Omental fat pad (tissue), 4 donors: Measurements from ENCODE around the gene NHS. TPM values are rescaled to one million over a fixed set of nuclear protein-coding genes. Genes with fewer than 3 reads are reported as not detected.

Experiments used
- ATAC-seq: fragments of 150-250 bp; one replicate; pipeline ENCODE4 v1.9.1; 2016; ENCODE audit warnings: mild to moderate bottlenecking, moderate library complexity; ENCODE audit not compliant: low FRiP score
- DNase-seq: peaks from one replicate; pipeline ENCODE4 v3.0.0-alpha.2; 2019; ENCODE audit warnings: low spot score
- total RNA-seq, 4 donors: library from RNA; depleted of rRNA; stranded (reverse); fragments of >200 nt; gene quantifications; one replicate each; pipeline ENCODE4 v1.1.0, GENCODE V29; 2016
- TF ChIP-seq, protein P1 (sequence below), 3 donors: fragments of 450-650 bp; IDR thresholded peaks; one replicate each; pipeline ENCODE4 v1.5.1; 2016 to 2017; ENCODE audit warnings: antibody characterized with exemption in 3 of 3, mild to moderate bottlenecking in 3 of 3, moderate library complexity in 2 of 3

NHS gene
- total RNA-seq, 4 donors from 2014 or later = 4.0 to 9.7 (median 7.6) TPM

DNA sequence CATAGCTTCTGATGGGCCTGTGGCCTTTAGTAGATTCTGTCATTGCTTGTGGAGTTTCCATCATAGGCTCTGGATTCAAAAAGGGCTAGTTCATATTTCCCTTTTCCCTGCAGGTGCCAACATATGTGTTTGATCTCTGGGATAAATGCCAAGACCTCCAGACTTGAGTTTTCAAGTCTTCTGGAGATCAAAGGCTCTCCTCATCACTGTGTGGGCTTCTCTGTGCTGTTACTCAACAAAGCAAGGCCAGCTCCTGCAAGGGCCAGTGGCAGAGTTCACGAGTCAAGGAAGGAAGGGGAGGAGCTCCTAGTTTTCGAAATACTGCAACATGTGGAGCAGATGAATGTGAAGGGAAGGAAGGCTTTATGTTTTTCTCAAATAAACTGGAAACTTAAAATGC is 299.6 kb downstream of the NHS start:
- ATAC-seq (no peak), DNase-seq (no peak)
- TF ChIP-seq, protein P1, sequence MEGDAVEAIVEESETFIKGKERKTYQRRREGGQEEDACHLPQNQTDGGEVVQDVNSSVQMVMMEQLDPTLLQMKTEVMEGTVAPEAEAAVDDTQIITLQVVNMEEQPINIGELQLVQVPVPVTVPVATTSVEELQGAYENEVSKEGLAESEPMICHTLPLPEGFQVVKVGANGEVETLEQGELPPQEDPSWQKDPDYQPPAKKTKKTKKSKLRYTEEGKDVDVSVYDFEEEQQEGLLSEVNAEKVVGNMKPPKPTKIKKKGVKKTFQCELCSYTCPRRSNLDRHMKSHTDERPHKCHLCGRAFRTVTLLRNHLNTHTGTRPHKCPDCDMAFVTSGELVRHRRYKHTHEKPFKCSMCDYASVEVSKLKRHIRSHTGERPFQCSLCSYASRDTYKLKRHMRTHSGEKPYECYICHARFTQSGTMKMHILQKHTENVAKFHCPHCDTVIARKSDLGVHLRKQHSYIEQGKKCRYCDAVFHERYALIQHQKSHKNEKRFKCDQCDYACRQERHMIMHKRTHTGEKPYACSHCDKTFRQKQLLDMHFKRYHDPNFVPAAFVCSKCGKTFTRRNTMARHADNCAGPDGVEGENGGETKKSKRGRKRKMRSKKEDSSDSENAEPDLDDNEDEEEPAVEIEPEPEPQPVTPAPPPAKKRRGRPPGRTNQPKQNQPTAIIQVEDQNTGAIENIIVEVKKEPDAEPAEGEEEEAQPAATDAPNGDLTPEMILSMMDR (IDR thresholded peaks at IDR 0.05) = no peak

GRCh38 chrX:17679261-17679660 is 304.3 kb downstream of the NHS start:
- ATAC-seq (no peak), DNase-seq (no peak)
- TF ChIP-seq, protein P1 (IDR thresholded peaks at IDR 0.05) = no peak

DNA sequence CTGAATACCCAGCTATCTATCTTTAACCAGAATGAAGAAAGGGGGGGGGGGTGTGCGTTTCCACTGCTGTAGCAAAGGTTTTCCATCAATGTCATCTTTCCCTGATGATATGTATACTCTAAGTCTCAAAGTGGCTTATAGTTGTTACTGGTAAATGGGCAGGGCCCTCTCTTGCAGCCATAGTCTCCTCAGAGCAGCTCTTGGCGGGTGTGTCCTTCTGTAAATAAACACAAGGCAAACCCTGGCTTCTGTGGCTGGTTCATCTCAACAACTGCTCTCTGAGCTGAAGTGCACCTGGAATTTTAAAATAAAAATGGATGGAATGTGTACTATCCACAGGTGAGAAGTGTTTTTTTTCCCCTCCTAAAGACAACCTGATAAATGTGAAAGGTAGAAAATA is 304.8 kb downstream of the NHS start:
- ATAC-seq (no peak), DNase-seq (no peak)
- TF ChIP-seq, protein P1 (IDR thresholded peaks at IDR 0.05) = no peak

DNA sequence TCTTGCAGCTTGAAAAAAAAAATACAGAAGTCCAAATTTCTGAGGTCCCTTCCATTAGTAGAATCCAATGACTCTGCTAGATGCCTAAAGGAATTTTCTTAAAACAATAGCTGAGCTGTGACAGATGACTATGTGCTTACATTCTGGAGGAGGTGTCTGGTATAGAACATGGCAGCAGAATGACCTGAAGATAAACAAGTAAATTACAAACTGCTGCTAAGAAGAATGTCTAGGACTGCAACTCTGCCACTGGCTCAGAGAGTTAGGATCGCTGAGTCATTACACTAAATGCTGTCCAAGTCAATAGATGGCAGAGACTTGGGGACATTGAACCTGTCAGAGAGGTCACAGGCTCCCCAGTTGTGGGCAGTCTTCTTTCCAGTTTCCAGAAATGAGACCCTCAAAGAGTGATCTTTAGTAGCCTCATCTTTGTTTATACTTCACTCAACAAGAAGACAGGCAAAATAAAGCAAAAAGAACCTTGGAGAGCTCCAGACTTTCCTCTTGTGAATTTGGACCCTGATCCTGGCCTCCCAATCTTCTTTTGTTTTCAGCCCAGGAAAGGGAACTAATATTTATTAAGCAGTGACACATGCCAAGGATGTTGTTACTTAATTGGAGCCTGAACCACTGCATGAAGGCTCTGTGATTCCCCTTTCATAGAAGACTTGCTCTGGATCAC is 305.9 kb downstream of the NHS start:
- no peak for ATAC-seq

DNA sequence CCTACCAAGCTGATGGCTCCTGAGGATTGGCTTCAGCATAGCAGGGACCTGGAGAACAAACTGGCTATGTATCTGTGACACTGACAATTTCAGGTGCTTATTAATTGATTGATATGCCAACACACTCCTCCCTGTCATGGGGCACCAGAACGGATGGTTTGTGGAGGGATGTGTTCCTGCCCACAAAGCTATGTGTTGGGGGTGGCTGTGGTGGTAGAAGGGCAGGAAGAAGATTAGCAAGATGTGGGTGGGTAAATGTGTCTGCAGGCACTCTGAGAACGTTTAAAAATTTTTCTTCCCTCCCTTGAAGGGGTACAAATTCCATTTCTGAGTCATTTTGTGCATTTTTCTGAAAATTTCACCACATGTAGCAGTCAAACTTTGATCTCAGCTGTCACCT is 307.3 kb downstream of the NHS start:
- DNase-seq (no peak), ATAC-seq (no peak)
- TF ChIP-seq, protein P1 (IDR thresholded peaks at IDR 0.05) = no peak

More for the DNA sequence above, 305.9 kb downstream of the NHS start:
- TF ChIP-seq, protein P1 (IDR thresholded peaks at IDR 0.05) = no peak
- DNase-seq = no peak

GRCh38 chrX:17685026-17685425 is 310.0 kb downstream of the NHS start:
- DNase-seq (no peak), ATAC-seq (no peak)
- TF ChIP-seq, protein P1 (IDR thresholded peaks at IDR 0.05) = no peak

DNA sequence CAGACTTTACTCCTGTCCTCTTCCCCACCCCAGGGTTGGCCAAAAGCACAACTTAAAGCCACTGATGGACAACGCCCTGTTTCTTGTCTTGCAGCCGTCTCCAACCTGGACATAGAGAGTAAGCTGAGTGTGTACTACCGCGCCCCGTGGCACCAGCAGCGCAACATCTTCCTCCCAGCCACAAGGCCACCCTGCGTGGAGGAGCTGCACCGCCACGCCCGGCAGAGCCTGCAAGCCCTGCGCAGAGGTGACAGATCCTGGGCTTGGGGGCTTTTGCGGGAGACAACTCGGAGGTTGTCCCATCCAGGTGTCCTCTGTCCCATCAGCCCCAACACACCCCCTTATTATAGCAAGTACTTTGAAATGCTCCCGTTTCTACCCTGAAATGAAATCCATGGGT is 312.6 kb downstream of the NHS start:
- ATAC-seq (no peak), DNase-seq (no peak)
- TF ChIP-seq, protein P1 (IDR thresholded peaks at IDR 0.05) = no peak
